T-cell (primary cell): Measurements from ENCODE around the gene ZDHHC18. TPM values are rescaled to one million over a fixed set of nuclear protein-coding genes. Genes with fewer than 3 reads are reported as not detected.
"Not testable (repeated sequence)": the region's sequence is repeated elsewhere in the genome, so short reads cannot be mapped to it uniquely, and the experiment has no call there.

Experiments
- ATAC-seq, 4 experiments: fragments of 200-7000 bp in 3 of 4; fragments of 150-1000 bp in 1 of 4; cut with Tn5 transposase; replicated peaks in 1 of 4; 1 replicate in 3 of 4; 2 replicates in 1 of 4; pipeline ENCODE4 v1.10.0; 2021; ENCODE audit warnings: moderate library complexity in 3 of 4, mild to moderate bottlenecking in 2 of 4, moderate number of reproducible peaks in 1 of 4
- CTCF ChIA-PET, 2 donors: fragments of 300-600 bp; sonication (Branson Sonifier 250); formaldehyde crosslinking; loops; one replicate each; lab custom pipeline; 2022; ENCODE audit warnings: antibody characterized with exemption in 2 of 2; lab: Charles Lee
- POLR2A ChIA-PET, 2 donors: fragments of 300-600 bp; sonication (Branson Sonifier 250); formaldehyde crosslinking; loops; one replicate each; lab custom pipeline; 2022; ENCODE audit warnings: antibody characterized with exemption in 2 of 2; lab: Charles Lee
- DNase-seq, 35 experiments: peaks; one replicate each; pipeline versions ENCODE4 v3.0.0 to v3.0.0-alpha.2; 2013 to 2023
- H3K27ac ChIP-seq: one replicate; pipeline ENCODE4 v1.5.1; 2013; ENCODE audit warnings: low read length
- H3K27me3 ChIP-seq, 2 experiments: replicated peaks in 1 of 2; 1 replicate in 1 of 2; 2 replicates in 1 of 2; pipeline versions ENCODE4 v1.6.1 to v1.7.0; 2013; ENCODE audit warnings: low read length in 1 of 2, mixed read lengths in 1 of 2; ENCODE audit not compliant: control insufficient read depth in 2 of 2, insufficient read depth in 2 of 2; ENCODE audit errors: extremely low read depth in 1 of 2
- H3K36me3 ChIP-seq, 2 donors: 1 replicate in 1 of 2; 2 replicates in 1 of 2; pipeline versions ENCODE4 v1.6.1 to v1.7.0; 2013; ENCODE audit warnings: low read length in 1 of 2; ENCODE audit not compliant: control insufficient read depth in 2 of 2, insufficient read depth in 1 of 2; ENCODE audit errors: extremely low read depth in 1 of 2
- H3K4me1 ChIP-seq, 2 experiments: 1 replicate in 1 of 2; 2 replicates in 1 of 2; pipeline versions ENCODE4 v1.6.1 to v1.7.0; 2013; ENCODE audit warnings: low read length in 2 of 2, mixed read lengths in 1 of 2; ENCODE audit not compliant: insufficient read depth in 2 of 2, control insufficient read depth in 1 of 2; ENCODE audit errors: extremely low read depth in 1 of 2
- H3K4me3 ChIP-seq, 2 donors: 1 replicate in 1 of 2; 2 replicates in 1 of 2; pipeline versions ENCODE4 v1.5.1 to v1.7.0; 2013; ENCODE audit warnings: mild to moderate bottlenecking in 2 of 2, low read length in 1 of 2, moderate library complexity in 1 of 2; ENCODE audit not compliant: control insufficient read depth in 1 of 2; ENCODE audit errors: extremely low read depth in 1 of 2
- H3K9me3 ChIP-seq: 2 replicates; pipeline ENCODE4 v1.7.0; 2013
- H3K27ac Mint-ChIP-seq, 2 donors: one replicate each; pipeline ENCODE4 v1.8.0; 2020 to 2021; ENCODE audit warnings: mild to moderate bottlenecking in 2 of 2, mixed read lengths in 2 of 2
- H3K27me3 Mint-ChIP-seq, 2 donors: one replicate each; pipeline ENCODE4 v1.8.0; 2021 to 2022; ENCODE audit warnings: mixed read lengths in 2 of 2
- H3K36me3 Mint-ChIP-seq: one replicate; pipeline ENCODE4 v1.8.0; 2021; ENCODE audit warnings: mixed read lengths
- H3K4me1 Mint-ChIP-seq, 3 donors: one replicate each; pipeline ENCODE4 v1.8.0; 2020 to 2022; ENCODE audit warnings: mixed read lengths in 3 of 3, mild to moderate bottlenecking in 1 of 3
- H3K4me3 Mint-ChIP-seq, 3 donors: one replicate each; pipeline ENCODE4 v1.8.0; 2020 to 2022; ENCODE audit warnings: mild to moderate bottlenecking in 3 of 3, mixed read lengths in 3 of 3, moderate library complexity in 3 of 3
- H3K9me3 Mint-ChIP-seq, 3 donors: one replicate each; pipeline ENCODE4 v1.8.0; 2020 to 2022; ENCODE audit warnings: mixed read lengths in 3 of 3
- WGBS: methylation state at CpG from one replicate; pipeline ENCODE4 v1.1.5; 2013; ENCODE audit warnings: missing lambda C conversion rate; ENCODE audit not compliant: insufficient coverage; 5-methylcytosine and 5-hydroxymethylcytosine counted together
- total RNA-seq, 35 experiments: library from RNA in 6 of 35; stranded (reverse) in 6 of 35; fragments of 120-200 nt in 1 of 35; gene quantifications; one replicate each; pipeline versions ENCODE4 v1.2.1 to v1.2.4 and lab custom pipeline; 2013 to 2026

ZDHHC18 gene
- total RNA-seq, 5 donors from 2014 or later (not counting 1 experiment from before 2014, with no cell fraction given), result 41.1 to 59.9 (median 50.6) TPM

DNA sequence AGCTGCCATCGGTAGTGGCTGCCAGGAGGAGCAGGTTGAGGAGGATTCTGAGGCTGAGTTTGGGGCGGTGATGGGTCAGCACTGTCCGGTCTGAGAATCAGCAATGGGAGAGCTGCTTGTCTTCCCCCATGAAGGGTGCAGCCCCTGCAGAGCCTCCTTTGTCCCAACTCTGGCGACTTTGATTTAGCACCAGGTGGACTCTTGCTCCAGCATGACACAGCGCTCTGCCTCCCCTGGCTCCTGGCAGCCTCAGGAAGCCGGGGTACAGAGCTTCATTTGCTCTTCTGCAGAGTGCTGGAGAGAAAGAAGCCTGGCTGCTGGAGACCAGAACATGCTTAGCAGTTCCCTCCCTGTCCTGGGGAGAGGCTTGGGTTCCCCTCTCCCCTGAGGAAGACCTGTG lies 13.3 kb downstream of the ZDHHC18 start:
- H3K4me1 ChIP-seq, result peaks cover 0 to 26% of the 10 kb centered on the region in 2 experiments
- ChIA-PET CTCF (no interaction called here), POLR2A (no interaction called here)
- Mint-ChIP-seq H3K36me3 (peaks cover 38% of the 10 kb centered on the region), H3K27ac (peak overlapping the region in 1 of 2 donors; percentile 56), H3K4me1 (peaks cover 14 to 33% (median 27%) of the 10 kb centered on the region in 3 donors), H3K4me3 (no peak overlapping the region), H3K27me3 (no peaks in the 10 kb centered on the region), H3K9me3 (no peaks in the 10 kb centered on the region)
- H3K36me3 ChIP-seq, result peaks cover 26 to 74% of the 10 kb centered on the region in 2 donors
- ATAC-seq (no peak), DNase-seq (no peak)
- WGBS, result 88% methylated on average over 6 of the region's 6 CpGs
- H3K27ac ChIP-seq, result peak overlapping the region; percentile 84
- no peaks in the 10 kb centered on the region for H3K9me3 ChIP-seq
- no peak overlapping the region for H3K4me3 ChIP-seq
- no peaks in the 10 kb centered on the region for H3K27me3 ChIP-seq

DNA sequence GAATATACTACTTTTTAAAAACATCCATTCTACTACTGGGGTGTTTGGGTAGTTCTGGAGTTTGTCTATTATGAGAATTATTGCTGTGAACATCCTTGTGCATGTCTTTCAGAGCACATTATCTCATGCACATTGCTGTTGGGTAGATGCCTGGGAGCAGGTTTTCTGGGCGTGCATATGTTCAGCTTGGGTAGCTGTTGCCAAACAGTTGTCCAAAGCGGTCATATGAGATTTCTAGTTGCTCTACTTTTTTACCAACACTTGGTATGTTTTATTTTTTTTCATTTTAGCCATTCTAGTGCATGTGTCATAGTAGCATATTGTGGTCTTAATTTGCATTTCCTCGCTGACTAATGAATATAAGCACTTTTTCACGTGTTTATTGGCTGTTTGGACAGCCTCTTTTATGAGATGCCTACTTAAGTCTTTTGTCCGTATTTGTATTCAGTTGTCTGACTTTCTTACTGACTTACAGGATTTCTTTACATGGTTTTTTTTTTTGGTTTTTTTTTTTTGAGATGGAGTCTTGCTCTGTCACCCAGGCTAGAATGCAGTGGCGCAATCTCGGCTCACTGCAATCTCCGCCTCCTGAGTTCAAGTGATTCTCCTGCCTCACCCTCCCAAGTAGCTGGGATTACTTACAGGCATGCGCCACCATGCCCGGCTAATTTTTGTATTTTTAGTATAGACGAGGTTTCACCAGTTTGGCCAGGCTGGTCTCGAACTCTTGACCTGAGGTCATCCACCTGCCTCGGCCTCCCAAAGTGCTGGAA lies 18.1 kb downstream of the ZDHHC18 start:
- Mint-ChIP-seq H3K27me3 (no peaks in the 10 kb centered on the region), H3K4me3 (no peak overlapping the region), H3K36me3 (peaks cover 31% of the 10 kb centered on the region), H3K4me1 (peaks cover 0 to 6% (median 5%) of the 10 kb centered on the region in 3 donors), H3K9me3 (no peaks in the 10 kb centered on the region), H3K27ac (no peak overlapping the region)
- Histone ChIP-seq H3K4me1 (peaks cover 0 to 4% of the 10 kb centered on the region in 2 experiments), H3K36me3 (peaks cover 21 to 67% of the 10 kb centered on the region in 2 donors), H3K27me3 (no peaks in the 10 kb centered on the region), H3K4me3 (no peak overlapping the region), H3K9me3 (no peaks in the 10 kb centered on the region), H3K27ac (no peak overlapping the region)
- ATAC-seq, result no peak
- ChIA-PET CTCF (no interaction called here), POLR2A (no interaction called here)
- DNase-seq, result no peak
- 95% methylated on average over 4 of the region's 13 CpGs for WGBS

DNA sequence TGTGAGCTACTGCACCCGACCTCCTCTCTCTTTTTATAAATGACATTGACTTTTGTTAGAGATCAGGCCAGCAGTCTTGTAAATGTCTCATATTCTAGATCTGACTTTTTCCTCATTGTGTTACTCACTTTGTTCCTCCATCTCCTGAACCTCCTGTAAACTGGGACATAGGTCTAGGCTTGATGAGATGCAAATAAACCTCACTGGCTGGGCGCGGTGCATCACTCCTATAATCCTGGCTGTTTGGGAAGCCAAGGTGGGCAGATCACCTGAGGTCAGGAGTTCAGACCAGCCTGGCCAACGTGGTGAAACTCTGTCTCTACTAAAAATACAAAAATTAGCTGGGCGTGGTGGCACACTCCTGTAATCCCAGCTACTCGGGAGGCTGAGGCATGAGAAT lies 21.3 kb downstream of the ZDHHC18 start:
- H3K9me3 ChIP-seq, H3K4me1 Mint-ChIP-seq, H3K27ac Mint-ChIP-seq, H3K4me3 Mint-ChIP-seq, H3K4me1 ChIP-seq, H3K4me3 ChIP-seq, DNase-seq, H3K27ac ChIP-seq, H3K27me3 Mint-ChIP-seq, POLR2A ChIA-PET, CTCF ChIA-PET, H3K9me3 Mint-ChIP-seq, ATAC-seq, H3K27me3 ChIP-seq: not testable (repeated sequence)
- peaks cover 30 to 74% of the 10 kb centered on the region in 2 donors for H3K36me3 ChIP-seq
- H3K36me3 Mint-ChIP-seq, result peaks cover 50% of the 10 kb centered on the region
- 100% methylated on average over 3 of the region's 6 CpGs for WGBS

DNA sequence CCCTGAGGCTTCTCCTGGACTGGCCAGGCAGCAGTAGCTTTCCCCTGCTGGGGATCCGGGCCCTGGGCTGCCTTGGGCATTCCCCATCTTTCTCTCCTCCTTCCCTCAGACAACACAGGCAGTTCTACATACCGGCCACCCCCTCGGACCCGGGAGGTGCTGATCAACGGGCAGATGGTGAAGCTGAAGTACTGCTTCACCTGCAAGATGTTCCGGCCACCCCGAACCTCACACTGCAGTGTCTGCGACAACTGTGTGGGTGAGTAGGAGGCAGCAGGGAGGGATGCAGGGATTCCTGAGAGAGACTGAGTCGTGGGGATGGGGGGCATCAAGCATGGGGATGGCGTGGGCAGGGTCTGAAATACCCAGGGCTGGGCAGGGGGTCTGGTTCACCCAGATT lies 22.0 kb downstream of the ZDHHC18 start:
- Mint-ChIP-seq H3K27ac (peak overlapping the region in 1 of 2 donors; percentile 19), H3K4me3 (no peak overlapping the region), H3K36me3 (peaks cover 53% of the 10 kb centered on the region), H3K9me3 (no peaks in the 10 kb centered on the region), H3K4me1 (peaks cover 3 to 8% (median 4%) of the 10 kb centered on the region in 3 donors), H3K27me3 (no peaks in the 10 kb centered on the region)
- CTCF ChIA-PET, result no interaction called here
- WGBS, result 94% methylated on average over 10 of the region's 10 CpGs
- no peak for DNase-seq
- Histone ChIP-seq H3K4me3 (no peak overlapping the region), H3K27ac (no peak overlapping the region), H3K36me3 (peaks cover 32 to 74% of the 10 kb centered on the region in 2 donors), H3K27me3 (no peaks in the 10 kb centered on the region), H3K4me1 (no peaks in the 10 kb centered on the region), H3K9me3 (no peaks in the 10 kb centered on the region)
- no peak for ATAC-seq
- POLR2A ChIA-PET, result no interaction called here

DNA sequence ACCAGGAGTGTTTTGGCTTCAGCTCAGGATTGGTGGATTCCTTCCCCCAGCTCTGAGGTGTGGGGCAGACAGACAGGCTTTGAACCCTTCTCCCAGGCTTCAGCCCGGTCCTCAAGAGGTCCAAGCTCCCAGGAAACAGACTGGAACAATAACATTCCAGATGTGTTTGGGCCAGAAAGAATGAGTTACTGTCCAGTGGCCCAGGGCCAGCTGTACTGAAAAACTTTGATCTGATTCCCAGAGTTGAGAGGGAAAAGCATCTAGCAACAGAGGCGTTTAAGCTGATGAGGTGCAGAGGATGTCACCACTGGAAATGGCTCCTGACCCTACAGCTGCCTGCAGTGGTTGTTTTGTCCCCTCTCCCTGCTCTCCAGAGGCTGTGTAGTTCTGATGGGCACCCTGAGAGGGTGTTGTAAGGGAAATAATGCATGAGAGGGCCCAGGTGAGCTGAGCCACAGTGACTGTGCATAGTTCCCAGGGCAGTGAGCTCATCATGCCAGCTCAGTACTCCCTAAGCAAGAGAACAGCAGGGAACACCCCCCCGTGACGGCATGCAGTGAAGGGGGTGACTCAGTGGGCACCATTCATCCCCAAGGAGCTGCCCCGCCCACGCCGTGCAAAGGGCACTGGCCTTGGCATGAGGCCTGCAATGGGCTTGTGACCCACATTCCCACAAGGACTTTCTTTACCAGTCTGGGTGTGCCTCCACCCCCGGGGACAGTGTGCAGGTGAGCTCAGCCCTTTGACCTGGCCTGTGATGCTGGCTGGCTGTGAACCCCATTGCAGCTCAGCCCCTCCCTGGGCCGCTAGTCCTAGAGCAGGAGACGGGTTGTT lies 22.7 kb downstream of the ZDHHC18 start:
- Mint-ChIP-seq H3K27ac (peak overlapping the region in 1 of 2 donors; percentile 6), H3K4me3 (no peak overlapping the region), H3K9me3 (no peaks in the 10 kb centered on the region), H3K36me3 (peaks cover 54% of the 10 kb centered on the region), H3K27me3 (no peaks in the 10 kb centered on the region), H3K4me1 (peaks cover 2 to 8% (median 4%) of the 10 kb centered on the region in 3 donors)
- DNase-seq (no peak), ATAC-seq (no peak)
- CTCF ChIA-PET, result interaction anchor here in 1 of 2 donors (0.6 kb wide), 1 partner anchor 297 kb away, joined by 3 read pairs; no protein-coding TSS in a partner anchor
- peaks cover 33 to 78% of the 10 kb centered on the region in 2 donors for H3K36me3 ChIP-seq
- H3K27me3 ChIP-seq, result no peaks in the 10 kb centered on the region
- POLR2A ChIA-PET, result interaction anchor here in 1 of 2 donors (0.5 kb wide), 1 partner anchor 44 kb away, joined by 4 read pairs; no protein-coding TSS in a partner anchor
- no peaks in the 10 kb centered on the region for H3K9me3 ChIP-seq
- no peak overlapping the region for H3K27ac ChIP-seq
- H3K4me3 ChIP-seq, result no peak overlapping the region
- no peaks in the 10 kb centered on the region for H3K4me1 ChIP-seq
- WGBS, result 94% methylated on average over 8 of the region's 10 CpGs

DNA sequence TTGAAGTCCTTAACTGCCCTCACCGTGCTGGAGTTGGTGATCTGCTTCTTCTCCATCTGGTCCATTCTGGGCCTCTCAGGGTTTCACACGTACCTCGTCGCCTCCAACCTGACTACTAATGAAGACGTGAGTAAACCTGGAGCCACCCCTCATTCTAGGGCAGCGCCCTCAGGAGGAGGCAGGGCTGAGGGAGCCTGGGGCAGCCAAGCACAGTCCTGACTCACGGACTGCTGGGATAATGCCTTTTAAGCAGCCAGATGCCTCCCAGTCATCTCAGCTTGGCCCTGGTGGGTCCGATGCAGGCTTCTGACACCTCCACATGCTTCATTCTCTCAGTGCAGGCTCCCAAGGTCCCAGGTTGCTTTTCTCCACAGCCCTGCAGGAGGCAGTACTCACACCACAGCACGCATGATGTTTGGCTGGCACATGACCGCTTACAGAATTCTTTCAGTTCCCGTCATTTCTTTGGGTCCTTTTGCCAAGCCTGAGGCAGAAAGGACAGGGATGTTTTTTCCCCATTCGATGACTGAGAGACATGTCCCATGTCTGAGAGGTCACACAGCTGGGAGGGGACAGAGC lies 24.7 kb downstream of the ZDHHC18 start:
- Mint-ChIP-seq H3K36me3 (peaks cover 57% of the 10 kb centered on the region), H3K27me3 (no peaks in the 10 kb centered on the region), H3K27ac (no peak overlapping the region), H3K4me3 (no peak overlapping the region), H3K4me1 (peaks cover 0 to 5% (median 4%) of the 10 kb centered on the region in 3 donors), H3K9me3 (no peaks in the 10 kb centered on the region)
- no peak for ATAC-seq
- POLR2A ChIA-PET, result no interaction called here
- CTCF ChIA-PET, result interaction anchor here (0.7 to 1.5 kb wide), 2 partner anchors 28 to 36 kb away, joined by 3 read pairs; no protein-coding TSS in a partner anchor
- DNase-seq, result no peak
- H3K27ac ChIP-seq, result no peak overlapping the region
- H3K4me3 ChIP-seq, result no peak overlapping the region
- H3K27me3 ChIP-seq, result no peaks in the 10 kb centered on the region
- H3K36me3 ChIP-seq, result peaks cover 33 to 89% of the 10 kb centered on the region in 2 donors
- no peaks in the 10 kb centered on the region for H3K4me1 ChIP-seq
- WGBS, result 94% methylated on average over 11 of the region's 12 CpGs
- no peaks in the 10 kb centered on the region for H3K9me3 ChIP-seq
